Measurements from ENCODE around the gene EHMT1. TPM values are rescaled to one million over a fixed set of nuclear protein-coding genes. Genes with fewer than 3 reads are reported as not detected.

Gene EHMT1
- polyA plus RNA-seq, 2 of the 4 experiments (the other 2 are of a cell fraction): 41.3 to 48.0 TPM

- WGBS (ENCODE audit: missing lambda C conversion rate): 92% methylated on average over 13 of the region's 13 CpGs
- no peak for FAIRE-seq
- POLR2A ChIA-PET: no interaction called here
These were observed 146.7 kb downstream of the EHMT1 start for GRCh38 chr9:137765536-137765935.

DNA sequence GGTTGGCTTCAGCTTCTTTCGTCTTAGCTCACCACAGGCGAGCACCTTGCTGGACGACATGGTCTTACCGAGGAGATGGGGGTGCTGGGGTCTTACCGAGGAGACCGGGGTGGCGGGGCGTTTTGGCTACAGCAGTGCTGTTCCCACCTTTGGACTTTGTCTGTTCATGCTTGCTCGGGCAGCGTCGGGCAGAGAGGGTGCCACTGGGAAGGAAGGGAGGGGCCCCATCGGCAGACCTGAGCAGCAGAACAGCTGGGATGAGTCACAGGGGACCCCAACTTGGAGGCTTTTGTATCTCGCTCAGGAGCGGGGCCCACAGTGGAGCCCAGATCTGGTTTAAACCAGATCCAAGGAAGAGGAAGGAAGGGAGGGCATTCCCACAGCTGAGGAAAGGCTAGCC lies 152.8 kb downstream of the EHMT1 start:
- Histone ChIP-seq H3K4me1 (no peaks in the 10 kb centered on the region), H3K27ac (no peak overlapping the region), H3K4me2 (no peak overlapping the region), H3K4me3 (no peak overlapping the region), H3K9me3 (0 out of 3 replicates have a peak, but pooled peaks cover 6% of the 10 kb centered on the region)
- CTCF ChIA-PET: interaction anchor here (0.9 kb wide), 1 partner anchor 99 kb away, joined by 3 read pairs; no protein-coding TSS in a partner anchor
- TF ChIP-seq SREBF2 (IDR thresholded peaks at IDR 0.05) (no peak), MAFK (IDR thresholded peaks at IDR 0.05; ENCODE audit: partially characterized antibody) (no peak), NPAS2 (CRISPR knock-in tag; IDR thresholded peaks at IDR 0.05; ENCODE audit: borderline replicate concordance) (no peak), ESRRA (IDR thresholded peaks at IDR 0.05; ENCODE audit: borderline replicate concordance, low read length) (no peak), PHF8 (IDR thresholded peaks at IDR 0.05; ENCODE audit: borderline replicate concordance, low read depth) (no peak)
- TF ChIP-seq, protein P1, sequence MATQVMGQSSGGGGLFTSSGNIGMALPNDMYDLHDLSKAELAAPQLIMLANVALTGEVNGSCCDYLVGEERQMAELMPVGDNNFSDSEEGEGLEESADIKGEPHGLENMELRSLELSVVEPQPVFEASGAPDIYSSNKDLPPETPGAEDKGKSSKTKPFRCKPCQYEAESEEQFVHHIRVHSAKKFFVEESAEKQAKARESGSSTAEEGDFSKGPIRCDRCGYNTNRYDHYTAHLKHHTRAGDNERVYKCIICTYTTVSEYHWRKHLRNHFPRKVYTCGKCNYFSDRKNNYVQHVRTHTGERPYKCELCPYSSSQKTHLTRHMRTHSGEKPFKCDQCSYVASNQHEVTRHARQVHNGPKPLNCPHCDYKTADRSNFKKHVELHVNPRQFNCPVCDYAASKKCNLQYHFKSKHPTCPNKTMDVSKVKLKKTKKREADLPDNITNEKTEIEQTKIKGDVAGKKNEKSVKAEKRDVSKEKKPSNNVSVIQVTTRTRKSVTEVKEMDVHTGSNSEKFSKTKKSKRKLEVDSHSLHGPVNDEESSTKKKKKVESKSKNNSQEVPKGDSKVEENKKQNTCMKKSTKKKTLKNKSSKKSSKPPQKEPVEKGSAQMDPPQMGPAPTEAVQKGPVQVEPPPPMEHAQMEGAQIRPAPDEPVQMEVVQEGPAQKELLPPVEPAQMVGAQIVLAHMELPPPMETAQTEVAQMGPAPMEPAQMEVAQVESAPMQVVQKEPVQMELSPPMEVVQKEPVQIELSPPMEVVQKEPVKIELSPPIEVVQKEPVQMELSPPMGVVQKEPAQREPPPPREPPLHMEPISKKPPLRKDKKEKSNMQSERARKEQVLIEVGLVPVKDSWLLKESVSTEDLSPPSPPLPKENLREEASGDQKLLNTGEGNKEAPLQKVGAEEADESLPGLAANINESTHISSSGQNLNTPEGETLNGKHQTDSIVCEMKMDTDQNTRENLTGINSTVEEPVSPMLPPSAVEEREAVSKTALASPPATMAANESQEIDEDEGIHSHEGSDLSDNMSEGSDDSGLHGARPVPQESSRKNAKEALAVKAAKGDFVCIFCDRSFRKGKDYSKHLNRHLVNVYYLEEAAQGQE (IDR thresholded peaks at IDR 0.05): no peak
- TF ChIP-seq, protein P2, sequence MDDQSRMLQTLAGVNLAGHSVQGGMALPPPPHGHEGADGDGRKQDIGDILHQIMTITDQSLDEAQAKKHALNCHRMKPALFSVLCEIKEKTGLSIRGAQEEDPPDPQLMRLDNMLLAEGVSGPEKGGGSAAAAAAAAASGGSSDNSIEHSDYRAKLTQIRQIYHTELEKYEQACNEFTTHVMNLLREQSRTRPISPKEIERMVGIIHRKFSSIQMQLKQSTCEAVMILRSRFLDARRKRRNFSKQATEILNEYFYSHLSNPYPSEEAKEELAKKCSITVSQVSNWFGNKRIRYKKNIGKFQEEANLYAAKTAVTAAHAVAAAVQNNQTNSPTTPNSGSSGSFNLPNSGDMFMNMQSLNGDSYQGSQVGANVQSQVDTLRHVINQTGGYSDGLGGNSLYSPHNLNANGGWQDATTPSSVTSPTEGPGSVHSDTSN (IDR thresholded peaks at IDR 0.05): no peak
- POLR2A ChIA-PET: no interaction called here
- ATAC-seq (no peak), DNase-seq (ENCODE audit: low read depth in 1 of 2, low spot score in 1 of 2) (no peak), FAIRE-seq (no peak)
- WGBS (ENCODE audit: missing lambda C conversion rate): 93% methylated on average over 10 of the region's 14 CpGs

More at GRCh38 chr9:137765536-137765935, 146.7 kb downstream of the EHMT1 start:
- Histone ChIP-seq H3K4me1 (no peaks in the 10 kb centered on the region), H3K4me2 (no peak overlapping the region), H3K9me3 (0 out of 3 replicates have a peak, but pooled peaks cover 6% of the 10 kb centered on the region), H3K4me3 (no peak overlapping the region), H3K27ac (no peak overlapping the region)
- DNase-seq (ENCODE audit: low read depth in 1 of 2, low spot score in 1 of 2) (no peak), ATAC-seq (no peak)
- CTCF ChIA-PET: interaction anchor here (1.2 to 1.9 kb wide), 2 partner anchors 11 to 92 kb away, joined by 4 to 5 read pairs; no protein-coding TSS in a partner anchor
- TF ChIP-seq RARB (CRISPR knock-in tag; IDR thresholded peaks at IDR 0.05) (no peak), GATA3 (IDR thresholded peaks at IDR 0.05; ENCODE audit: borderline replicate concordance) (no peak), CHD2 (IDR thresholded peaks at IDR 0.05; ENCODE audit: low read length, partially characterized antibody) (no peak), ZFP36 (IDR thresholded peaks at IDR 0.05; ENCODE audit: borderline replicate concordance, partially characterized antibody) (no peak), ZC3H11A (IDR thresholded peaks at IDR 0.05) (no peak), NPAS2 (CRISPR knock-in tag; IDR thresholded peaks at IDR 0.05; ENCODE audit: borderline replicate concordance) (no peak), TFCP2L1 (CRISPR knock-in tag; IDR thresholded peaks at IDR 0.05) (no peak), JUN (IDR thresholded peaks at IDR 0.05) (no peak), EHMT2 (IDR thresholded peaks at IDR 0.05; ENCODE audit: low read depth) (no peak), RCOR1 (IDR thresholded peaks at IDR 0.05; ENCODE audit: low read depth, low read length) (no peak), POLR2AphosphoS2 (conservative IDR thresholded peaks at IDR 0.05; ENCODE audit: low read length) (no peak), RAD21 (conservative IDR thresholded peaks at IDR 0.05 in 1 of 2, IDR thresholded peaks at IDR 0.05 in 1 of 2) (no peak), HOXA7 (CRISPR knock-in tag; IDR thresholded peaks at IDR 0.05) (no peak), BHLHE40 (IDR thresholded peaks at IDR 0.05; ENCODE audit: low read depth, low read length) (no peak), PHF8 (IDR thresholded peaks at IDR 0.05; ENCODE audit: borderline replicate concordance, low read depth) (no peak), FOSB (CRISPR knock-in tag; IDR thresholded peaks at IDR 0.05) (no peak), ZNF302 (CRISPR knock-in tag; IDR thresholded peaks at IDR 0.05) (no peak), NR3C1 (IDR thresholded peaks at IDR 0.05) (no peak), SREBF2 (IDR thresholded peaks at IDR 0.05) (no peak)

All from A549 (cell line).